CD4-positive, CD25-positive, alpha-beta regulatory T cell (primary cell): ENCODE results near the gene MBNL3. TPM values are rescaled to one million over a fixed set of nuclear protein-coding genes. Genes with fewer than 3 reads are reported as not detected.
A peak's percentile ranks its signal among the peaks of the same experiment; 100 is the strongest.

Experiments
- ATAC-seq, 2 donors: fragments of 150-1000 bp; cut with Tn5 transposase; one replicate each; pipeline ENCODE4 v1.10.0; 2021; ENCODE audit warnings: low read depth in 2 of 2, moderate number of reproducible peaks in 2 of 2, moderate library complexity in 1 of 2
- DNase-seq, 3 donors: peaks; one replicate each; pipeline versions ENCODE4 v3.0.0 to v3.0.0-alpha.2; 2012 to 2022; ENCODE audit warnings: mixed read lengths in 1 of 3
- H3K27ac ChIP-seq: one replicate; pipeline ENCODE4 v1.7.0; 2013; ENCODE audit warnings: mild to moderate bottlenecking, low read length; ENCODE audit not compliant: insufficient read depth, poor library complexity, severe bottlenecking
- H3K27me3 ChIP-seq: one replicate; pipeline ENCODE4 v1.7.0; 2013; ENCODE audit warnings: low read length; ENCODE audit not compliant: control insufficient read depth, insufficient read depth
- H3K36me3 ChIP-seq: one replicate; pipeline ENCODE4 v1.7.0; 2013; ENCODE audit warnings: mild to moderate bottlenecking, low read length, moderate library complexity; ENCODE audit not compliant: control insufficient read depth, insufficient read depth
- H3K4me1 ChIP-seq: 2 replicates; pipeline ENCODE4 v1.7.0; 2013; ENCODE audit warnings: mild to moderate bottlenecking, low read length; ENCODE audit not compliant: insufficient read depth, control insufficient read depth, poor library complexity, severe bottlenecking
- H3K4me3 ChIP-seq: one replicate; pipeline ENCODE4 v1.7.0; 2013; ENCODE audit warnings: low read depth, mild to moderate bottlenecking, low read length, moderate library complexity
- H3K9me3 ChIP-seq, 2 experiments: 1 replicate in 1 of 2; 2 replicates in 1 of 2; pipeline ENCODE4 v1.7.0; 2013; ENCODE audit warnings: low read length in 2 of 2, mild to moderate bottlenecking in 1 of 2, moderate library complexity in 1 of 2; ENCODE audit not compliant: control insufficient read depth in 2 of 2
- H3K27ac Mint-ChIP-seq, 3 donors: one replicate each; pipeline ENCODE4 v1.8.0; 2020 to 2022; ENCODE audit warnings: mild to moderate bottlenecking in 3 of 3, mixed read lengths in 3 of 3, moderate library complexity in 2 of 3
- H3K27me3 Mint-ChIP-seq: one replicate; pipeline ENCODE4 v1.8.0; 2022; ENCODE audit warnings: mild to moderate bottlenecking, mixed read lengths
- H3K36me3 Mint-ChIP-seq: one replicate; pipeline ENCODE4 v1.8.0; 2020; ENCODE audit warnings: mixed read lengths
- H3K4me1 Mint-ChIP-seq, 4 donors: one replicate each; pipeline ENCODE4 v1.8.0; 2020 to 2022; ENCODE audit warnings: mixed read lengths in 4 of 4, mild to moderate bottlenecking in 1 of 4
- H3K4me3 Mint-ChIP-seq, 4 donors: one replicate each; pipeline ENCODE4 v1.8.0; 2020 to 2022; ENCODE audit warnings: mild to moderate bottlenecking in 4 of 4, mixed read lengths in 4 of 4, moderate library complexity in 3 of 4
- H3K9me3 Mint-ChIP-seq, 7 donors: one replicate each; pipeline ENCODE4 v1.8.0; 2020 to 2022; ENCODE audit warnings: mixed read lengths in 7 of 7, mild to moderate bottlenecking in 3 of 7, moderate library complexity in 2 of 7
- polyA plus RNA-seq, 4 donors: library from polyadenylated mRNA; unstranded; fragments of 300-500 nt; fragmentation: Illumina TruSeq; gene quantifications; one replicate each; pipeline ENCODE4 v1.2.3, GENCODE V29; 2021
- total RNA-seq: library from RNA; stranded (reverse); gene quantifications from one replicate; pipeline ENCODE4 v1.2.3, GENCODE V29; 2022

MBNL3 gene
- total and polyA plus RNA-seq, 5 donors from 2014 or later: 11.8 to 18.5 (median 15.1) TPM

GRCh38 chrX:132474544-132475248 is 14.1 kb downstream of the MBNL3 start:
- H3K27me3 ChIP-seq: no peaks in the 10 kb centered on the region
- peaks cover 2% of the 10 kb centered on the region for H3K4me1 ChIP-seq
- no peaks in the 10 kb centered on the region for H3K9me3 ChIP-seq
- H3K4me3 ChIP-seq: no peak overlapping the region
- Mint-ChIP-seq H3K4me1 (peaks cover 0 to 14% (median 3%) of the 10 kb centered on the region in 4 donors), H3K27ac (no peak overlapping the region), H3K36me3 (no peaks in the 10 kb centered on the region), H3K27me3 (peaks cover 4% of the 10 kb centered on the region), H3K9me3 (no peaks in the 10 kb centered on the region), H3K4me3 (no peak overlapping the region)
- DNase-seq: no peak
- H3K27ac ChIP-seq: no peak overlapping the region
- ATAC-seq: no peak
- no peaks in the 10 kb centered on the region for H3K36me3 ChIP-seq

GRCh38 chrX:132472397-132472796 is 16.4 kb downstream of the MBNL3 start:
- Histone ChIP-seq H3K4me1 (no peaks in the 10 kb centered on the region), H3K27me3 (no peaks in the 10 kb centered on the region), H3K36me3 (no peaks in the 10 kb centered on the region), H3K9me3 (no peaks in the 10 kb centered on the region), H3K27ac (no peak overlapping the region), H3K4me3 (no peak overlapping the region)
- Mint-ChIP-seq H3K27me3 (peaks cover 4% of the 10 kb centered on the region), H3K9me3 (no peaks in the 10 kb centered on the region), H3K36me3 (no peaks in the 10 kb centered on the region), H3K27ac (no peak overlapping the region), H3K4me1 (peaks cover 0 to 12% (median 3%) of the 10 kb centered on the region in 4 donors), H3K4me3 (no peak overlapping the region)
- no peak for ATAC-seq
- no peak for DNase-seq

- Histone ChIP-seq H3K4me1 (no peaks in the 10 kb centered on the region), H3K9me3 (no peaks in the 10 kb centered on the region), H3K27me3 (no peaks in the 10 kb centered on the region), H3K27ac (no peak overlapping the region), H3K36me3 (no peaks in the 10 kb centered on the region), H3K4me3 (no peak overlapping the region)
- ATAC-seq (no peak), DNase-seq (no peak)
- Mint-ChIP-seq H3K4me3 (no peak overlapping the region), H3K9me3 (no peaks in the 10 kb centered on the region), H3K27ac (no peak overlapping the region), H3K27me3 (peaks cover 2% of the 10 kb centered on the region), H3K36me3 (no peaks in the 10 kb centered on the region), H3K4me1 (peaks cover 0 to 12% (median 3%) of the 10 kb centered on the region in 4 donors)
Measured at GRCh38 chrX:132470831-132471230, 18.0 kb downstream of the MBNL3 start.

GRCh38 chrX:132470179-132470578 is 18.7 kb downstream of the MBNL3 start:
- H3K36me3 Mint-ChIP-seq: no peaks in the 10 kb centered on the region
- Histone ChIP-seq H3K27ac (no peak overlapping the region), H3K4me3 (no peak overlapping the region), H3K27me3 (no peaks in the 10 kb centered on the region), H3K9me3 (no peaks in the 10 kb centered on the region), H3K36me3 (no peaks in the 10 kb centered on the region), H3K4me1 (no peaks in the 10 kb centered on the region)
- peaks cover 0 to 9% (median 2%) of the 10 kb centered on the region in 4 donors for H3K4me1 Mint-ChIP-seq
- H3K4me3 Mint-ChIP-seq: no peak overlapping the region
- no peak overlapping the region for H3K27ac Mint-ChIP-seq
- H3K27me3 Mint-ChIP-seq: no peaks in the 10 kb centered on the region
- no peaks in the 10 kb centered on the region for H3K9me3 Mint-ChIP-seq
- ATAC-seq (no peak), DNase-seq (no peak)

DNA sequence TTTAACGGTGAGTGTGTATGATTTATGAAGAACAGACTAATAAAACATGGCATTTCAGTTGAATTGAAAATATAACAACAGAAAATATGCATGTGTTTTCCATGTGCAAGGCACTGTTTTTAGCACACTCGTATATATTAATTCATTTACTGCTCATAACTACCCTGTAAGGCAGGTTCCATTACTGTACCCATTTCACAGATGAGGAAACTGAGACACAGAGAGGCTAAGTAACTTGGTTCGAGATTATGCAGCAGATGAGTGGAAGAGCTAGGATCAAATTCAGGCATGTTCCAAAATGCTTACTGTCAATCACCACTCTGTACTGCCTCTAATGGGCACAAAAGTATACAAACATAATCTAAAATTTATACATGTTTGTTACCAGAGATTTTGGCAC is 20.4 kb downstream of the MBNL3 start:
- H3K9me3 ChIP-seq: no peaks in the 10 kb centered on the region
- no peak for ATAC-seq
- no peak for DNase-seq
- no peaks in the 10 kb centered on the region for H3K4me1 Mint-ChIP-seq
- no peaks in the 10 kb centered on the region for H3K36me3 Mint-ChIP-seq
- no peaks in the 10 kb centered on the region for H3K4me1 ChIP-seq
- no peak overlapping the region for H3K27ac ChIP-seq
- no peaks in the 10 kb centered on the region for H3K27me3 Mint-ChIP-seq
- no peak overlapping the region for H3K27ac Mint-ChIP-seq
- H3K4me3 ChIP-seq: no peak overlapping the region
- no peaks in the 10 kb centered on the region for H3K9me3 Mint-ChIP-seq
- H3K36me3 ChIP-seq: no peaks in the 10 kb centered on the region
- no peaks in the 10 kb centered on the region for H3K27me3 ChIP-seq
- H3K4me3 Mint-ChIP-seq: no peak overlapping the region

GRCh38 chrX:132467989-132468388 is 20.8 kb downstream of the MBNL3 start:
- H3K4me1 Mint-ChIP-seq: no peaks in the 10 kb centered on the region
- H3K9me3 Mint-ChIP-seq: no peaks in the 10 kb centered on the region
- Histone ChIP-seq H3K4me3 (no peak overlapping the region), H3K9me3 (no peaks in the 10 kb centered on the region), H3K27me3 (no peaks in the 10 kb centered on the region), H3K4me1 (no peaks in the 10 kb centered on the region), H3K36me3 (no peaks in the 10 kb centered on the region), H3K27ac (no peak overlapping the region)
- no peak overlapping the region for H3K27ac Mint-ChIP-seq
- ATAC-seq (no peak), DNase-seq (no peak)
- no peaks in the 10 kb centered on the region for H3K27me3 Mint-ChIP-seq
- H3K36me3 Mint-ChIP-seq: no peaks in the 10 kb centered on the region
- no peak overlapping the region for H3K4me3 Mint-ChIP-seq

DNA sequence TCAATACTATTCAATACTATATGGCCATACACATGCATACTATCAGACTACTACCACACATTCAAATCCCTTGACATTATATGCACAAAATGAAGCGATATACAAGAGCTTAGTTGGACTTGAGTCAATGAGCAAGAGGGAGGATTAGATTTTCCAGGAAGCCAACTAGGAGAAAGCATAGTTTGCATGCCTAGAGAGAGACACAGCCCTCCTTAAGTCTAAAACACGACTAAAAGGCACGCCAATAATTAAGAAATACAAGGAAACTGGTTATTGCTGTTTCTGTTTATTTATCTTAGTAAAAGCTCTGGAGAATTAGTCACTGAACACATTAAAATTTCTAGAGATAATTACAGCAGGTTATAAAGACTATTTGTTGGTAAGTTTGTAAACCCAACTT is 21.8 kb downstream of the MBNL3 start:
- ATAC-seq: no peak
- H3K4me3 Mint-ChIP-seq: no peak overlapping the region
- no peaks in the 10 kb centered on the region for H3K36me3 Mint-ChIP-seq

DNA sequence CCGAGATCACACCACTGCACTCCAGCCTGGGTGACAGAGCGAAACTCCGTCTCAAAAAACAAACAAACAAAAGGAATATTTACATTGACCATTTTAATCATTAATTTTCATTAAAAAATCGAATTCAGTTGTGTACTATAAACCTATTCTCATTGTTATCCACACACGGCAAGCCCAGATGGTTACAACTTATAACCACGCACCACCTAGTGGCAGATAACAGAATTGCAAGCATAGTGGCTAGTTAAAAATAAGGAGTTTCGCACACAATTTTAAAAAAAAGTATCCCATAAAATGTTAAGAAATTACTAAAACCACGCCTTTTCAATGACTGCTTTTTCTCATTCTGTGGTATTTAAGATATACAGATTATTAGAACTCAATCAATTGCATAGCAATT is 25.4 kb downstream of the MBNL3 start:
- no peak overlapping the region for H3K27ac Mint-ChIP-seq
- Histone ChIP-seq H3K4me1 (no peaks in the 10 kb centered on the region), H3K27me3 (no peaks in the 10 kb centered on the region), H3K36me3 (no peaks in the 10 kb centered on the region), H3K9me3 (no peaks in the 10 kb centered on the region), H3K4me3 (no peak overlapping the region), H3K27ac (no peak overlapping the region)
- DNase-seq: peak in 2 of 3 donors; percentile 15 to 54
- no peaks in the 10 kb centered on the region for H3K36me3 Mint-ChIP-seq
- no peaks in the 10 kb centered on the region for H3K27me3 Mint-ChIP-seq
- H3K9me3 Mint-ChIP-seq: no peaks in the 10 kb centered on the region
- peaks cover 0 to 4% (median 0%) of the 10 kb centered on the region in 4 donors for H3K4me1 Mint-ChIP-seq
- no peak for ATAC-seq
- no peak overlapping the region for H3K4me3 Mint-ChIP-seq

More for the DNA sequence above, 21.8 kb downstream of the MBNL3 start:
- Histone ChIP-seq H3K36me3 (no peaks in the 10 kb centered on the region), H3K27ac (no peak overlapping the region), H3K4me3 (no peak overlapping the region), H3K27me3 (no peaks in the 10 kb centered on the region), H3K4me1 (no peaks in the 10 kb centered on the region), H3K9me3 (no peaks in the 10 kb centered on the region)
- DNase-seq: no peak
- no peak overlapping the region for H3K27ac Mint-ChIP-seq
- no peaks in the 10 kb centered on the region for H3K9me3 Mint-ChIP-seq
- H3K27me3 Mint-ChIP-seq: no peaks in the 10 kb centered on the region
- H3K4me1 Mint-ChIP-seq: no peaks in the 10 kb centered on the region
